Keratinocyte (primary cell): ENCODE data around the gene SUPT5H.

Experiments
- EZH2 ChIP-seq: IDR thresholded peaks from one replicate; pipeline ENCODE4 v1.6.1; 2012; ENCODE audit warnings: inconsistent platforms, mild to moderate bottlenecking, low read length, moderate library complexity
- TF ChIP-seq, protein P1 (sequence below), 3 experiments: IDR thresholded peaks in 1 of 3; conservative IDR thresholded peaks in 1 of 3; optimal IDR thresholded peaks in 1 of 3; 2 replicates in 2 of 3; 3 replicates in 1 of 3; pipeline versions ENCODE3 to v1.5.1; 2011; ENCODE audit warnings: low read length in 3 of 3, mild to moderate bottlenecking in 3 of 3, moderate library complexity in 2 of 3, control low read depth in 1 of 3, inconsistent platforms in 1 of 3; ENCODE audit not compliant: insufficient read depth in 2 of 3; ENCODE audit errors: extremely low read depth in 1 of 3

DNA sequence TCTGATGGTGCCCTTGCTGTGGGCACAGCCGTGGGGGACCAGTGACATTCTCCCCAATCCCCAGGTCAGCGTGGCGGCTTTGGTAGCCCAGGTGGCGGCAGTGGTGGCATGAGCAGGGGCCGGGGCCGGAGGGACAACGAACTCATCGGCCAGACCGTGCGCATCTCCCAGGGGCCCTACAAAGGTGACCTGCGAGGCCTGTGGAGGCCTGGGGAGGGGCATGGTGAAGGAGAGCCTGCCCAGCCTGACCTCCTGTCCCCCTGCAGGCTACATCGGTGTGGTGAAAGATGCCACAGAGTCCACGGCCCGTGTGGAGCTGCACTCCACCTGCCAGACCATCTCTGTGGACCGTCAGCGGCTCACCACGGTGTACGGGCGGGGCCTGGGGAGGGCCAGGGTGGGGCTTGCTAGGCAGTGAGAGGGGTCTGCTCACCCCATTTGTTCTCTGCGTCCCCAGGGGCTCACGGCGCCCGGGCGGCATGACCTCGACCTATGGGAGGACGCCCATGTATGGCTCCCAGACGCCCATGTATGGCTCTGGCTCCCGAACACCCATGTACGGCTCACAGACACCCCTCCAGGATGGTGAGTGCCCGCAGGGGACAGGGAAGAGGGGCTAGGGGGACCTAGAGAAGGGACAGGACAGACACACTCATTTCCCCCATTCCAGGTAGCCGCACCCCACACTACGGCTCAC, 27.5 kb downstream of the SUPT5H start:
- TF ChIP-seq, protein P1, sequence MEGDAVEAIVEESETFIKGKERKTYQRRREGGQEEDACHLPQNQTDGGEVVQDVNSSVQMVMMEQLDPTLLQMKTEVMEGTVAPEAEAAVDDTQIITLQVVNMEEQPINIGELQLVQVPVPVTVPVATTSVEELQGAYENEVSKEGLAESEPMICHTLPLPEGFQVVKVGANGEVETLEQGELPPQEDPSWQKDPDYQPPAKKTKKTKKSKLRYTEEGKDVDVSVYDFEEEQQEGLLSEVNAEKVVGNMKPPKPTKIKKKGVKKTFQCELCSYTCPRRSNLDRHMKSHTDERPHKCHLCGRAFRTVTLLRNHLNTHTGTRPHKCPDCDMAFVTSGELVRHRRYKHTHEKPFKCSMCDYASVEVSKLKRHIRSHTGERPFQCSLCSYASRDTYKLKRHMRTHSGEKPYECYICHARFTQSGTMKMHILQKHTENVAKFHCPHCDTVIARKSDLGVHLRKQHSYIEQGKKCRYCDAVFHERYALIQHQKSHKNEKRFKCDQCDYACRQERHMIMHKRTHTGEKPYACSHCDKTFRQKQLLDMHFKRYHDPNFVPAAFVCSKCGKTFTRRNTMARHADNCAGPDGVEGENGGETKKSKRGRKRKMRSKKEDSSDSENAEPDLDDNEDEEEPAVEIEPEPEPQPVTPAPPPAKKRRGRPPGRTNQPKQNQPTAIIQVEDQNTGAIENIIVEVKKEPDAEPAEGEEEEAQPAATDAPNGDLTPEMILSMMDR (optimal IDR thresholded peaks at IDR 0.05 in 1 of 3, IDR thresholded peaks at IDR 0.05 in 1 of 3, conservative IDR thresholded peaks at IDR 0.05 in 1 of 3; ENCODE audit: extremely low read depth in 1 of 3, insufficient read depth in 2 of 3, low read length in 3 of 3): no peak
- TF ChIP-seq EZH2: no peak
